ENCODE data around the gene SLC30A2.
"Not testable (repeated sequence)": the region's sequence is repeated elsewhere in the genome, so short reads cannot be mapped to it uniquely, and the experiment has no call there.

The SLC30A2 gene

GRCh38 chr1:26045722-26046245, at the start of gene SLC30A2:
Gene SLC30A2, minus strand, starts transcription at chr1:26046118. Its CDS starts 222 bp downstream, at chr1:26045896.
- no peak for FAIRE-seq

GRCh38 chr1:26094677-26095383, 48.9 kb upstream of the SLC30A2 start:
- FAIRE-seq = no peak

More at GRCh38 chr1:26045722-26046245, at the start of gene SLC30A2:
- no peak for DNase-seq (ENCODE audit: insufficient read length, low spot score)

GRCh38 chr1:26094076-26094669, 48.3 kb upstream of the SLC30A2 start:
- FAIRE-seq (no peak), DNase-seq (ENCODE audit: insufficient read length, low spot score) (no peak)

More at GRCh38 chr1:26094677-26095383, 48.9 kb upstream of the SLC30A2 start:
- DNase-seq (ENCODE audit: insufficient read length, low spot score) = no peak

- FAIRE-seq; DNase-seq (ENCODE audit: insufficient read length, low spot score): not testable (repeated sequence)
These were observed 47.7 kb upstream of the SLC30A2 start for GRCh38 chr1:26093569-26093968.

GRCh38 chr1:26092422-26092821, 46.5 kb upstream of the SLC30A2 start:
- FAIRE-seq = no peak

GRCh38 chr1:26090893-26091292, 45.0 kb upstream of the SLC30A2 start:
- DNase-seq (ENCODE audit: insufficient read length, low spot score) (no peak), FAIRE-seq (no peak)

More at GRCh38 chr1:26092422-26092821, 46.5 kb upstream of the SLC30A2 start:
- no peak for DNase-seq (ENCODE audit: insufficient read length, low spot score)

GRCh38 chr1:26089125-26089524, 43.2 kb upstream of the SLC30A2 start:
- FAIRE-seq = no peak
- no peak for DNase-seq (ENCODE audit: insufficient read length, low spot score)

- DNase-seq (ENCODE audit: insufficient read length, low spot score) (no peak), FAIRE-seq (no peak)
These were observed 38.9 kb upstream of the SLC30A2 start for GRCh38 chr1:26084844-26085243.

GRCh38 chr1:26084091-26084561, 38.2 kb upstream of the SLC30A2 start:
- no peak for DNase-seq (ENCODE audit: insufficient read length, low spot score)
- FAIRE-seq = no peak

GRCh38 chr1:26083208-26083607, 37.3 kb upstream of the SLC30A2 start:
- no peak for FAIRE-seq
- DNase-seq (ENCODE audit: insufficient read length, low spot score) = no peak

- DNase-seq (ENCODE audit: insufficient read length, low spot score) (no peak), FAIRE-seq (no peak)
These were observed 36.1 kb upstream of the SLC30A2 start for GRCh38 chr1:26082020-26082350.

- no peak for FAIRE-seq
- DNase-seq (ENCODE audit: insufficient read length, low spot score) = no peak
These were observed 35.5 kb upstream of the SLC30A2 start for GRCh38 chr1:26081267-26082019.

- DNase-seq (ENCODE audit: insufficient read length, low spot score) (no peak), FAIRE-seq (no peak)
These were observed 34.3 kb upstream of the SLC30A2 start for GRCh38 chr1:26079960-26080814.

- DNase-seq (ENCODE audit: insufficient read length, low spot score) = no peak
- FAIRE-seq = no peak
These were observed 33.3 kb upstream of the SLC30A2 start for GRCh38 chr1:26079178-26079563.

- no peak for FAIRE-seq
- no peak for DNase-seq (ENCODE audit: insufficient read length, low spot score)
These were observed 32.6 kb upstream of the SLC30A2 start for GRCh38 chr1:26078286-26079177.

GRCh38 chr1:26077524-26077923, 31.6 kb upstream of the SLC30A2 start:
- no peak for FAIRE-seq
- DNase-seq (ENCODE audit: insufficient read length, low spot score) = no peak

- FAIRE-seq (no peak), DNase-seq (ENCODE audit: insufficient read length, low spot score) (no peak)
These were observed 29.7 kb upstream of the SLC30A2 start for GRCh38 chr1:26075421-26076144.

- FAIRE-seq = no peak
- no peak for DNase-seq (ENCODE audit: insufficient read length, low spot score)
These were observed 26.4 kb upstream of the SLC30A2 start for GRCh38 chr1:26072305-26072704.

GRCh38 chr1:26070963-26071342, 25.0 kb upstream of the SLC30A2 start:
- no peak for DNase-seq (ENCODE audit: insufficient read length, low spot score)
- no peak for FAIRE-seq
